GM12878 (cell line): ENCODE measurements around the gene ANO5. TPM values are rescaled to one million over a fixed set of nuclear protein-coding genes. Genes with fewer than 3 reads are reported as not detected.

Experiments
- ATAC-seq: fragments of 200-7000 bp; cut with Tn5 transposase; 3 replicates; pipeline ENCODE4 v1.9.1; 2020; ENCODE audit warnings: mild to moderate bottlenecking, moderate library complexity
- BruUV-seq: library from RNA; stranded (reverse); fragments of 400-500 nt; replicated peaks from 2 replicates; lab custom pipeline; 2021; lab: Mats Ljungman, UMichigan
- CTCF ChIA-PET: fragments of 300-600 bp; sonication (Branson Sonifier 250); formaldehyde crosslinking; extraction: SDS; loops from one replicate; lab custom pipeline; 2021; ENCODE audit warnings: inconsistent platforms; lab: Yijun Ruan, JAX
- POLR2A ChIA-PET: fragments of 350-600 bp; formaldehyde crosslinking; extraction: SDS; loops from one replicate; lab custom pipeline; 2021; ENCODE audit warnings: inconsistent platforms; lab: Charles Lee
- RAD21 ChIA-PET: fragments of 300-600 bp; sonication (Branson Sonifier 250); formaldehyde crosslinking; loops from one replicate; lab custom pipeline; 2023; ENCODE audit warnings: antibody characterized with exemption; ENCODE audit not compliant: unreplicated experiment; lab: Charles Lee
- SMC1A ChIA-PET: fragments of 300-600 bp; sonication (Branson Sonifier 250); formaldehyde crosslinking; loops from one replicate; lab custom pipeline; 2023; ENCODE audit not compliant: unreplicated experiment, uncharacterized antibody; lab: Charles Lee
- DNase-seq: peaks from one replicate; pipeline ENCODE4 v3.0.0-alpha.2; 2011; ENCODE audit warnings: low read depth, low spot score
- FAIRE-seq: peaks from 3 replicates; lab custom pipeline; 2011; peaks lifted over from hg19 to GRCh38; lab: Jason Lieb, UNC
- H2AFZ ChIP-seq: 2 replicates; pipeline ENCODE4 v1.6.0; 2011; ENCODE audit warnings: low read depth, low read length, control low read depth; ENCODE audit not compliant: control insufficient read depth
- H3K27ac ChIP-seq: 2 replicates; pipeline ENCODE4 v1.5.1; 2011; ENCODE audit warnings: control low read depth; ENCODE audit not compliant: control insufficient read depth, insufficient read depth
- H3K27me3 ChIP-seq, 2 experiments: replicated peaks in 1 of 2; 2 replicates each; pipeline versions ENCODE4 v1.6.0 to v1.6.1; 2011; ENCODE audit warnings: low read length in 1 of 2; ENCODE audit not compliant: control insufficient read depth in 2 of 2, insufficient read depth in 2 of 2
- H3K36me3 ChIP-seq, 2 experiments: 2 replicates each; pipeline ENCODE4 v1.5.1; 2011; ENCODE audit warnings: low read length in 1 of 2; ENCODE audit not compliant: control insufficient read depth in 2 of 2, insufficient read depth in 2 of 2
- H3K4me1 ChIP-seq: 2 replicates; pipeline ENCODE4 v1.6.1; 2011; ENCODE audit warnings: mild to moderate bottlenecking, low read length, moderate library complexity, mixed read lengths; ENCODE audit not compliant: control insufficient read depth, insufficient read depth
- H3K4me2 ChIP-seq: 2 replicates; pipeline ENCODE4 v1.6.0; 2011; ENCODE audit warnings: control low read depth; ENCODE audit not compliant: control insufficient read depth, insufficient read depth
- H3K4me3 ChIP-seq: fragments of 200-600 bp; sonication (generic); 2 replicates; pipeline ENCODE4 v1.5.1; 2016
- H3K79me2 ChIP-seq: 2 replicates; pipeline ENCODE4 v1.6.0; 2011; ENCODE audit warnings: low read length; ENCODE audit not compliant: control insufficient read depth, insufficient read depth
- H3K9ac ChIP-seq: 2 replicates; pipeline ENCODE4 v1.8.0; 2011; ENCODE audit warnings: low read length, control low read depth, mixed read lengths; ENCODE audit not compliant: control insufficient read depth, insufficient read depth
- H3K9me3 ChIP-seq: replicated peaks from 3 replicates; pipeline ENCODE4 v1.5.1; 2011; ENCODE audit warnings: mild to moderate bottlenecking, low read length; ENCODE audit not compliant: control insufficient read depth, insufficient read depth
- H4K20me1 ChIP-seq: 2 replicates; pipeline ENCODE4 v1.6.0; 2011; ENCODE audit not compliant: control insufficient read depth, insufficient read depth
- ATF7 ChIP-seq: fragments of 450-650 bp; IDR thresholded peaks from 2 replicates; pipeline ENCODE4 v1.6.1; 2016; ENCODE audit warnings: low read depth, mild to moderate bottlenecking
- BHLHE40 ChIP-seq, 2 experiments: fragments of 450-650 bp in 1 of 2; IDR thresholded peaks; 2 replicates each; pipeline ENCODE4 v1.6.1; 2011 to 2017; ENCODE audit warnings: low read depth in 2 of 2, borderline replicate concordance in 1 of 2, improper control_type of control experiment in 1 of 2, low read length in 1 of 2, mild to moderate bottlenecking in 1 of 2
- CBX3 ChIP-seq: fragments of 200-600 bp; sonication (generic); IDR thresholded peaks from 2 replicates; pipeline ENCODE4 v1.6.1; 2016; ENCODE audit warnings: low read depth, borderline replicate concordance
- CHD4 ChIP-seq: fragments of 200-600 bp; sonication (generic); IDR thresholded peaks from 2 replicates; pipeline ENCODE4 v1.6.1; 2016; ENCODE audit warnings: mild to moderate bottlenecking
- E4F1 ChIP-seq: fragments of 450-650 bp; IDR thresholded peaks from 2 replicates; pipeline ENCODE4 v1.6.1; 2018; ENCODE audit warnings: borderline replicate concordance, mild to moderate bottlenecking; ENCODE audit not compliant: partially characterized antibody
- FOXK2 ChIP-seq: fragments of 450-650 bp; IDR thresholded peaks from 2 replicates; pipeline ENCODE4 v1.6.1; 2017; ENCODE audit warnings: mild to moderate bottlenecking, moderate library complexity
- HSF1 ChIP-seq: fragments of 150-350 bp; IDR thresholded peaks from 2 replicates; pipeline ENCODE4 v1.6.1; 2014; ENCODE audit warnings: mild to moderate bottlenecking, low read depth, low read length
- IKZF1 ChIP-seq: fragments of 450-650 bp; conservative IDR thresholded peaks from 2 replicates; pipeline ENCODE4 v1.6.1; 2017; ENCODE audit warnings: antibody characterized with exemption, mild to moderate bottlenecking
- JUNB ChIP-seq: IDR thresholded peaks from 2 replicates; pipeline ENCODE4 v1.6.1; 2016; ENCODE audit warnings: antibody characterized with exemption, mild to moderate bottlenecking
- KLF5 ChIP-seq: fragments of 450-650 bp; IDR thresholded peaks from 2 replicates; pipeline ENCODE4 v1.6.1; 2014; ENCODE audit warnings: mild to moderate bottlenecking; ENCODE audit not compliant: partially characterized antibody
- MEF2B ChIP-seq: fragments of 450-650 bp; IDR thresholded peaks from 2 replicates; pipeline ENCODE4 v1.6.1; 2018; ENCODE audit warnings: mild to moderate bottlenecking, moderate library complexity; ENCODE audit not compliant: partially characterized antibody, poor library complexity, severe bottlenecking
- NFIC ChIP-seq: IDR thresholded peaks from 2 replicates; pipeline ENCODE4 v1.6.1; 2012; ENCODE audit warnings: low read depth, mild to moderate bottlenecking, inconsistent platforms, low read length, moderate library complexity
- RAD21 ChIP-seq: IDR thresholded peaks from 2 replicates; pipeline ENCODE4 v1.6.1; 2011; ENCODE audit warnings: mild to moderate bottlenecking, low read depth, low read length, moderate library complexity; ENCODE audit not compliant: insufficient read depth
- RB1 ChIP-seq: fragments of 450-650 bp; formaldehyde crosslinking; IDR thresholded peaks from 2 replicates; pipeline ENCODE4 v1.6.1; 2017; ENCODE audit warnings: mild to moderate bottlenecking, borderline replicate concordance
- SKIL ChIP-seq: fragments of 450-650 bp; IDR thresholded peaks from 2 replicates; pipeline ENCODE4 v1.6.1; 2017; ENCODE audit warnings: mild to moderate bottlenecking, low read depth, inconsistent platforms; ENCODE audit not compliant: poor library complexity, severe bottlenecking
- SREBF2 ChIP-seq: IDR thresholded peaks from 2 replicates; pipeline ENCODE4 v1.6.1; 2012; ENCODE audit warnings: mild to moderate bottlenecking, low read length
- TCF12 ChIP-seq: IDR thresholded peaks from 2 replicates; pipeline ENCODE4 v1.6.1; 2011; ENCODE audit warnings: low read depth, mild to moderate bottlenecking, low read length
- ZNF24 ChIP-seq: fragments of 450-650 bp; IDR thresholded peaks from 2 replicates; pipeline ENCODE4 v1.6.1; 2017; ENCODE audit warnings: antibody characterized with exemption, mild to moderate bottlenecking
- WGBS: methylation state at CpG from one replicate; pipeline ENCODE4 v1.1.6; 2016; ENCODE audit warnings: low lambda C conversion rate; ENCODE audit not compliant: insufficient replicate concordance, insufficient coverage; ENCODE audit errors: missing lambda C conversion rate; 5-methylcytosine and 5-hydroxymethylcytosine counted together
- in situ Hi-C: fragments of 300-500 bp; cut with MboI; formaldehyde crosslinking; loops from 9 replicates; pipeline ENCODE4 v1.14.3; 2018; ENCODE audit warnings: mixed read lengths
- intact Hi-C: fragments of 100-400 bp; cut with micrococcal nuclease; formaldehyde crosslinking; loops from one replicate; pipeline ENCODE4 v1.14.2; 2022; ENCODE audit not compliant: unreplicated experiment
- polyA plus RNA-seq, 11 experiments: library from polyadenylated mRNA; depleted of rRNA in 4 of 11; unstranded in 6 of 11; stranded (reverse) in 5 of 11; fragments of >200 nt; fragmentation: Nextera tagmentation in 4 of 11; fragmentation: Illumina TruSeq in 1 of 11; extraction: Ambion mirVana in 4 of 11; extraction: Trizol in 1 of 11; gene quantifications; 1 replicate in 1 of 11; 2 replicates in 10 of 11; pipeline versions ENCODE4 v1.2.1 to v1.2.3, GENCODE V29; 2011 to 2016; ENCODE audit warnings: inconsistent platforms in 2 of 11, missing spikeins in 2 of 11, low read depth in 1 of 11
- total RNA-seq, 4 experiments: library from RNA; depleted of rRNA in 3 of 4; stranded (reverse); fragments of >200 nt in 3 of 4; fragmentation: Illumina TruSeq in 1 of 4; extraction: Trizol in 1 of 4; gene quantifications; 2 replicates each; pipeline versions ENCODE4 v1.2.1 to v1.2.3, GENCODE V29; 2013 to 2021

Gene ANO5
- total and polyA plus RNA-seq, 10 of the 15 experiments (the other 5 are each of a cell fraction or from before 2014, with no cell fraction given), result 1.6 to 10.2 (median 4.1) TPM

GRCh38 chr11:22190827-22191463 lies 1.9 kb upstream of the ANO5 start:
- SMC1A ChIA-PET, result interaction anchor here (0.8 to 2.6 kb wide), 9 partner anchors 8 to 596 kb away, joined by 3 to 17 read pairs (median 4); no protein-coding TSS in a partner anchor
- intact Hi-C loops, result loop anchor here (10.0 kb wide), 1 partner anchor 594 kb away; no protein-coding TSS in a partner anchor
- peak; percentile 19 for DNase-seq
- WGBS, result 51% methylated on average over 7 of the region's 7 CpGs
- BruUV-seq, result no TSS peak
- H3K4me1 ChIP-seq, result no peaks in the 10 kb centered on the region
- in situ Hi-C loops, result no loop called here
- H3K27me3 ChIP-seq, result no peaks in the 10 kb centered on the region
- H3K9me3 ChIP-seq, result no peaks in the 10 kb centered on the region; the same call in 2 of the 3 replicates
- H3K4me3 ChIP-seq, result no peak overlapping the region
- H3K36me3 ChIP-seq, result no peaks in the 10 kb centered on the region
- H3K4me2 ChIP-seq, result no peak overlapping the region
- RAD21 ChIA-PET, result interaction anchor here (0.9 to 3.8 kb wide), 5 partner anchors 8 to 638 kb away, joined by 3 to 14 read pairs (median 5); partner anchors contain the start of gene SVIP
- peak; percentile 54 for ATAC-seq
- FAIRE-seq, result no peak
- H2AFZ ChIP-seq, result no peak overlapping the region; the same call in 1 of the 2 replicates
- no peak overlapping the region for H3K9ac ChIP-seq
- CTCF ChIA-PET, result interaction anchor here (0.6 to 2.5 kb wide), 7 partner anchors 8 to 60 kb away, joined by 3 to 11 read pairs (median 4); no protein-coding TSS in a partner anchor
- H4K20me1 ChIP-seq, result no peaks in the 10 kb centered on the region
- H3K79me2 ChIP-seq, result no peaks in the 10 kb centered on the region; the same call in none of the 2 replicates
- no peak overlapping the region for H3K27ac ChIP-seq
- POLR2A ChIA-PET, result no interaction called here
- peak in 1 of 2 experiments; percentile 59; a peak in 2 of 4 replicates for TF ChIP-seq BHLHE40 (IDR thresholded peaks at IDR 0.05; ENCODE audit: borderline replicate concordance in 1 of 2, low read depth in 2 of 2, low read length in 1 of 2)
- no peak for TF ChIP-seq FOXK2
- no peak for TF ChIP-seq SREBF2
- peak; percentile 92 for TF ChIP-seq ZNF24
- no peak for TF ChIP-seq RAD21
- TF ChIP-seq ATF7, result peak; percentile 51
- TF ChIP-seq IKZF1, result peak; percentile 71
- no peak for TF ChIP-seq CHD4
- TF ChIP-seq SKIL, result peak; percentile 54
- peak; percentile 60; the same call in 1 of the 2 replicates for TF ChIP-seq NFIC
- no peak for TF ChIP-seq HSF1
- no peak for TF ChIP-seq E4F1
- peak; percentile 70 for TF ChIP-seq MEF2B
- TF ChIP-seq TCF12, result no peak
- TF ChIP-seq CBX3, result no peak
- TF ChIP-seq JUNB, result no peak
- TF ChIP-seq RB1, result no peak
- no peak for TF ChIP-seq KLF5
